Hematopoietic multipotent progenitor cell treated with erythropoietin and hydrocortisone succinate and interleukin-3 and kit ligand, for 6 days (in vitro differentiated cells): ENCODE data around the gene PRH1.
A peak's percentile ranks its signal among the peaks of the same experiment; 100 is the strongest.

Experiments used
- DNase-seq: peaks from one replicate; pipeline ENCODE4 v3.0.0-alpha.2; 2015

The PRH1 gene

GRCh38 chr12:10884086-10884725, at the start of gene PRH1:
Gene PRH1, minus strand, starts transcription at chr12:10884255. Its CDS starts 38 bp downstream, at chr12:10884217.
- no peak for DNase-seq

DNA sequence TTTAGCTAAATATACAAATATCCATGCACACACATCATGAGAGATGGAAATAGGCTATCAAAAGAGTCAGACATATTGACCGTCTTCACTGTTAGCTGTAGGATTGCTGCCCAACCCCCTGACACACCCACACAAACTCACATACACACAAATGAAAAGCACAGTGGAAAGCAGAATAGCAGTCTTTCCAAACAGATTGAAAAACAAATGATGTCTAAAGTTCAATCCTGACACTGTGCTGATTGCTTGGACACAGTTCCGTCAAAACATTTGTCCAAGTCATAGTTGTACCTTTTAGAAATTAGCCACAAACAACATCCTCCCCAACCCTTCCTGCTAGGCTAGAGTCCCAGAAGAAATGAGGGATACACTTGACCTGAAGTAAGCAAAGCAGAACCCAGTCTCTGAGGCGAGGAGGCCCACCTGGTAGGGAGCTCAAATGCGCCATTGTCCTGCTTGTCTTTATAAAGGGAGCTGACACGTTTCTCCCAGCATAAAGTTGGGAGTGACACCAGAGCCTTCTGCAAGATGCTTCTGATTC, 44.8 kb upstream of the PRH1 start, which contains the start of gene PRH2:
Gene PRH2, plus strand, starts transcription at position 491 of the 541 bp plus-strand sequence. Its CDS starts 38 bp downstream, at position 529.
- DNase-seq, result no peak

- no peak for DNase-seq
Measured at GRCh38 chr12:10926269-10926668, 42.2 kb upstream of the PRH1 start.

GRCh38 chr12:10919809-10920208, 35.8 kb upstream of the PRH1 start:
- no peak for DNase-seq

DNA sequence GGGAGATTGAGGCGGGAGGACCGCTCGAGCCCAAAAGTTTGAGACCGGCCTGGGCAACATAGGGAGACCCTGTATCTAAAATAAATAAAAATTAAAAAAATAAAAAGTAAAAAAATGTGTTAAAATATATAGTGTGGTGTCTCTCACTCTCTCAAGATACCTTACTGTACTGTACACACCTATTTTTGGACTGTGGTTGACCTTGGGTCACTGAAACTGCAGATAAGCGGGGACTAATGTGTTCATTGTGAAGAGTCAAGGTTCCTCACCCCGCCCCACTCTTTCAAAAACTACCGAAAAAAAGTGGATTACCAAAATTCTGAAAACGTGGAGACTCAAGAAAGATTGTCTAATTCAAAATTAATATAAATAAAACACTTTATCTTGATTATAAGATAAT, 26.3 kb upstream of the PRH1 start:
- no peak for DNase-seq

DNA sequence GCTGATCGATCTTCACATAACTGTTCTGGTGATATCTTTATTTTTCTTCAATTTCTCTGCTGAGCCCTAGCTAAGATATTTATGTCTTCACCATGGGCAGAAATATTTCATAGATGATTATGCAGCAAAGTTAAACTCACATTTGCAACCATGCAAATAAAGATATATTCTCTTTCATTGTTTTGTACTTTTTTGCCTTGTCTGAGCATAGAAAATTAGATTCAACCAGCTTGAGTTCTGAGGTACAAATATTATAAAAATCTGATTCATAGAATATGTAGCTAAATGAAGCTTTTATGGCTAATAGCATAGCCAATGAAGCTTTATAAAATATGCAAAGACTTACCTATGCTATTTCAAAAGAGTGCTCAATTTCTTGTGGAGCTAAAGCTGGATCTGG, 25.4 kb upstream of the PRH1 start, which contains the start of gene TAS2R13:
Gene TAS2R13, minus strand, starts transcription at position 101 of the 400 bp plus-strand sequence. CDS start 264 bp downstream, outside the sequence.
- DNase-seq, result no peak

- no peak for DNase-seq
Measured at GRCh38 chr12:10904686-10905085, 20.6 kb upstream of the PRH1 start.

DNA sequence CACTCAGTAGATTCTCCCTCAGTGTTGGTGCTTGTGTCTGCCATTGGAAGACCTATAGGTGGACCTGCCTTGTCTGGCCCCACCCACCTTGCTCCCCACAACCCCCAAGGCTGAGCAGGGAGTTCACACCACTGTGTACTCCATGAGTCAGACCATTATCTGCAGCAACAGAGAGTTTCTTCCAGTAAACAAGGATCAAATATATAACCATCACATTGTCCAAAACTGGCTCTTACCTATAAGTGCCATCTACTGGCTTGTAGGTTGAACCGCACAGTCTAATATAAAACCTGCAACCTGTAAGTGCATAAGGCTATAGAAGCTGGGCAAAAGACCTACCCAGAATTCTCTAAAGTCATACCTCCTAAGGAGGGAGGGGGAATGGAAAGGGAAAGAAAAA, 17.4 kb upstream of the PRH1 start:
- DNase-seq, result peak; percentile 33

DNA sequence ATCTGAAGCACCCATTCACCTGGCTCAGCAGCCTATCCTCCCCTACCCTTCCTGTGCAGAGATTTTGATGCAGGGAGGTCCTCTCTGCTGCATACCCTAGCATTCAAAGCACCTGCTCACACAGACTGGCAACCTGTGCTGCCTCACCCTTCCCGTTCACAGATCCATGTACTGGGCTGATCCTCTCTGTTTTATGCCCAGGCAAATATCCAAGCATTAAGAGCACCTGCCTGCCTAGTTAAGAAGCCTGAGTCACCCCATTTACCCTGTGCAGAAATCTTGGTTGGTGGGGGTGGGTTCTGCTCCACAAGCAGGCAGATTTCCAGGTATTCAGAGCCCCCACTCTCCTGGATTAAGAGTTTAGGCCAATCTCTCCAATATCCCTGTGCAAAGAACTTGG, 16.9 kb upstream of the PRH1 start:
- DNase-seq, result no peak

DNA sequence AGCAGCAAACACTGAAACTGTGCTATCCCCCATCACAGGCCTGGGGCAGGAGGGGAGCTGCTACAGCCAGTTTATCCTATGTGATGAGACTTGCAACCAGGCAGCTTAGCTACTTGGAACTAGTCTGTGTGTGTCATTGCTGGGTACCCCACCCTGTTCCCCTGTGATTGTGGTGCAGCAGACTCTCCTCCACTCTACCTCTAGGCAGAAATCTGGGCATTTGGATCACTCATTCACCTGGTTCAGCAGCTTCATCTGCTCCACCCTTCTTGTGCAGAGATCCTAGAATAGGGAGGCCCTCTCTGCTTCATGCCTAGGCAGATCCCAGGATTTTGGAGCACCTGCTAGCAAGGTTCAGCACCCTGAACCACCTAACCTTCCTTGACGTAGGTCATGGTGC, 16.5 kb upstream of the PRH1 start:
- no peak for DNase-seq

- no peak for DNase-seq
Measured at GRCh38 chr12:10896854-10897253, 12.8 kb upstream of the PRH1 start.

GRCh38 chr12:10891937-10892336, 7.9 kb upstream of the PRH1 start:
- DNase-seq, result no peak

GRCh38 chr12:10889226-10889625, 5.2 kb upstream of the PRH1 start:
- no peak for DNase-seq

GRCh38 chr12:10873378-10873777, 10.7 kb downstream of the PRH1 start:
- no peak for DNase-seq

GRCh38 chr12:10867381-10867780, 16.7 kb downstream of the PRH1 start:
- DNase-seq, result no peak

GRCh38 chr12:10863512-10864218, 20.4 kb downstream of the PRH1 start:
- DNase-seq, result no peak

- DNase-seq, result no peak
Measured at GRCh38 chr12:10861366-10861765, 22.7 kb downstream of the PRH1 start.

- DNase-seq, result no peak
Measured at GRCh38 chr12:10855807-10856206, 28.2 kb downstream of the PRH1 start.

GRCh38 chr12:10853776-10854175, 30.3 kb downstream of the PRH1 start:
- no peak for DNase-seq

DNA sequence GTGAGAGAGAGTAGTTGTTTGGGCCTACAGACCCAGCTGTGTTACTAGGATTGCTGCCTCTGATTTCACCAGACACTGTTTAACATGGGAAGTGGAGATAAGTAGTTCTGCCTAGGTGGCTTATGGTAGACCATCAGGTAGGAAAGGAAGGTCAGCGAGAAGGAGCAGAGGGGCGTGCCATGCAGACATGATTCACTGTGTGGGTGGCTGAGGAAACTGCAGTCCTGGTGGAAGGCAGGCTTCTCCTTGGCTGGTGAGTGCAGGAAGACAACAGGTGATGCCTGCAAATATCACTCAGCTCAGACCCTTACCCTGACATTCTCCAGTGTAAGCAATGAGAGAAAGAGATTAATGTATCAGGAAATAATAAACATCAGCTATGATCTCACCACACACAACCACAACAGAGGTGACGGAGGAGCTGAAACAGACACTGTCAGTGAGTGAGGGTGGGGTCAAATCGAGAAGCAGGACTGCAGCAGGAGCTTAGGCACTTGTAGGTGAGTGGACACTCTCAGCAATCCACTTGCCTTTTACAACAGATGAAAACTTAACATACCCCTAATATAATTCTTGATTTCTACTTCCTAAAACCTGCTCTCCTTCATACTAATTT, 32.7 kb downstream of the PRH1 start:
- DNase-seq, result no peak

- no peak for DNase-seq
Measured at GRCh38 chr12:10849425-10849878, 34.6 kb downstream of the PRH1 start, which contains the start of gene PRR4. Gene PRR4, minus strand, starts transcription at chr12:10849475. Its CDS starts 38 bp downstream, at chr12:10849437.

DNA sequence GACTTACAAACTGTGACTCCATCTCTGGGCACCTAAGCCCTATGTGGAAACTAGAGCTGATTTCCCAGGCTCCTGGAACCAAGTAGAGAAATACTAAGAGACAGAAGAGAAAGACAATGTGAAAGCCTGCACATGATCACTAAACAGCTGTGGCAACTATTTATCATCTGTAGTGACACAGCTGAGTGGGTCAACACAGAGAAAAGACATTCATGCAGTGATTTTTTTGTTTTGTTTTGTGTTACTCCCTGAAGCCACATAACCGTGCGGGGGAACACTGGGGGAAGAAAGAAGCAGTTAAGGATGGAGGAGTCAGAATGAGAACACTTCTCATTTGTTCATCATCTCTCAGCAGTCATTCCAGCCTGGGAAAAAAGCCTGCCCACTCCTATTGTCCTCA, 36.3 kb downstream of the PRH1 start:
- DNase-seq, result no peak

GRCh38 chr12:10842862-10843261, 41.2 kb downstream of the PRH1 start:
- DNase-seq, result no peak

DNA sequence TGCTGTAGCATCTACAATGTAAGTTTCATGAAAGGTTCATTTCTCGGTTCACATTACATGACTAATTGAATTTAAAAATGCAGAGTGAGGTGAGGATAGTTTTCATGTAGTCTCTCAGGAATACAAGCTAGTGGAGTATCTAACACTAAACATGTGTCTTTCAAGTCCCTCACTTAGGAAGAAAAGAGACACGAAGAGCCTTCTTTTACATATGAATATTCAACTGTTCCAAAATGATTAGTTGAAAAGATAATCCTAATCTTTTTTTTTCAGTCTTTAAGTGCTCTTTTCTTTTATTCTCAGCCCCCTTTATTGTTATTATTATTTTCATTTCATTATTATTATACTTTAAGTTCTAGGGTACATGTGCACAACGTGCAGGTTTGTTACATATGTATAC, 45.6 kb downstream of the PRH1 start:
- DNase-seq, result no peak
